ENCODE data around the gene PFKFB3. TPM values are rescaled to one million over a fixed set of nuclear protein-coding genes. Genes with fewer than 3 reads are reported as not detected.
"Not testable (repeated sequence)": the region's sequence is repeated elsewhere in the genome, so short reads cannot be mapped to it uniquely, and the experiment has no call there.

PFKFB3 gene
- total RNA-seq, 2 donors from 2014 or later = 31.2 to 34.5 TPM

DNA sequence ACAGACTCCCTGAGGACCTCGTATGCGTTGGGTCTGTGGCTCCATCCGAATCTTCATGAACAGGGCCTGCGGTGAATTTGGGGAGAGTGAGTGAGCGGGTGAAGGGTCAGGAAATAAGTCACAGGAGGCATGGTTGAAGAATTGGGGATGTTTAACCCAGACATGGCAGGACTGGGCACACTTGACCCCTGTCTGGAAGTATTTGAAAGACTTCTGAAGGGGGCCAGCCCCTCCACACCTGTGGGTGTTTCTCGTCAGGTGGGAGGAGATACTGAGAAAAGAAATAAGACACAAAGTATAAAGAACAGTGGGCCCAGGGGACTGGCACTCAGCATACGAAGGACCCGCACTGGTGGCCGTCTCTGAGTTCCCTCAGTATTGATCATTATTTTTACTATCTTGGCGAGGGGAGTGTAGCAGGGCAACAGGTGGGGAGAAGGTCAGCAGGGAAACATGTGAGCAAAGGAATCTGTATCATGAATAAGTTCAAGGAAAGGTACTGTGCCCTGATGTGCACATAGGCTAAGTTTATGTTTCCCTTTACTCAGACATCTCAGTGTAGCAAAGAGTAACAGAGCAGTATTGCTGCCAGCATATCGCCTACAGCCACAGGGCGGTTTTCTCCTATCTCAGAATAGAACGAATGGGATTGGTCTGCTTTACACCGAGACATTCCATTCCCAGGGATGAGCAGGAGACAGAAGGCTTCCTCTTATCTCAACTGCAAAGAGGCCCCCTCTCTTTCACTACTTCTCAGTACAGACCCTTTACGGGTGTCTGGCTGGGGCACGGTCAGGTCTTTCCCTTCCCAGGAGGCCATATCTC, 38.2 kb upstream of the PFKFB3 start:
- H3K4me1 Mint-ChIP-seq = peaks cover 40% of the 10 kb centered on the region
- TF ChIP-seq, protein P1, sequence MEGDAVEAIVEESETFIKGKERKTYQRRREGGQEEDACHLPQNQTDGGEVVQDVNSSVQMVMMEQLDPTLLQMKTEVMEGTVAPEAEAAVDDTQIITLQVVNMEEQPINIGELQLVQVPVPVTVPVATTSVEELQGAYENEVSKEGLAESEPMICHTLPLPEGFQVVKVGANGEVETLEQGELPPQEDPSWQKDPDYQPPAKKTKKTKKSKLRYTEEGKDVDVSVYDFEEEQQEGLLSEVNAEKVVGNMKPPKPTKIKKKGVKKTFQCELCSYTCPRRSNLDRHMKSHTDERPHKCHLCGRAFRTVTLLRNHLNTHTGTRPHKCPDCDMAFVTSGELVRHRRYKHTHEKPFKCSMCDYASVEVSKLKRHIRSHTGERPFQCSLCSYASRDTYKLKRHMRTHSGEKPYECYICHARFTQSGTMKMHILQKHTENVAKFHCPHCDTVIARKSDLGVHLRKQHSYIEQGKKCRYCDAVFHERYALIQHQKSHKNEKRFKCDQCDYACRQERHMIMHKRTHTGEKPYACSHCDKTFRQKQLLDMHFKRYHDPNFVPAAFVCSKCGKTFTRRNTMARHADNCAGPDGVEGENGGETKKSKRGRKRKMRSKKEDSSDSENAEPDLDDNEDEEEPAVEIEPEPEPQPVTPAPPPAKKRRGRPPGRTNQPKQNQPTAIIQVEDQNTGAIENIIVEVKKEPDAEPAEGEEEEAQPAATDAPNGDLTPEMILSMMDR (conservative IDR thresholded peaks at IDR 0.05) = no peak
- Histone ChIP-seq H3K4me3 (ENCODE audit: low read length) (peak overlapping the region; percentile 86), H3K9ac (ENCODE audit: extremely low read depth, low read length, poor library complexity, severe bottlenecking) (peak overlapping the region; percentile 58), H3K36me3 (ENCODE audit: control insufficient read depth, insufficient read depth, low read length) (no peaks in the 10 kb centered on the region), H3K4me1 (ENCODE audit: control insufficient read depth, insufficient read depth, low read length) (peaks cover 15% of the 10 kb centered on the region), H3K9me3 (ENCODE audit: control insufficient read depth, low read length) (no peaks in the 10 kb centered on the region), H3K27ac (ENCODE audit: low read depth, low read length) (peak overlapping the region; percentile 42), H3K27me3 (ENCODE audit: control insufficient read depth, insufficient read depth, low read length, poor library complexity, severe bottlenecking) (no peaks in the 10 kb centered on the region)
- peak overlapping the region; percentile 73 for H3K4me3 Mint-ChIP-seq
- 65% methylated on average over 13 to 16 of the region's 16 CpGs for WGBS, 2 experiments (ENCODE audit: insufficient coverage in 1 of 2, insufficient read length in 1 of 2)
- no peaks in the 10 kb centered on the region for H3K9me3 Mint-ChIP-seq
- H3K27me3 Mint-ChIP-seq (ENCODE audit: insufficient read depth) = no peaks in the 10 kb centered on the region
- H3K27ac Mint-ChIP-seq = peak overlapping the region; percentile 87
- peaks cover 4% of the 10 kb centered on the region for H3K36me3 Mint-ChIP-seq (ENCODE audit: low read depth)
- DNase-seq = no peak

DNA sequence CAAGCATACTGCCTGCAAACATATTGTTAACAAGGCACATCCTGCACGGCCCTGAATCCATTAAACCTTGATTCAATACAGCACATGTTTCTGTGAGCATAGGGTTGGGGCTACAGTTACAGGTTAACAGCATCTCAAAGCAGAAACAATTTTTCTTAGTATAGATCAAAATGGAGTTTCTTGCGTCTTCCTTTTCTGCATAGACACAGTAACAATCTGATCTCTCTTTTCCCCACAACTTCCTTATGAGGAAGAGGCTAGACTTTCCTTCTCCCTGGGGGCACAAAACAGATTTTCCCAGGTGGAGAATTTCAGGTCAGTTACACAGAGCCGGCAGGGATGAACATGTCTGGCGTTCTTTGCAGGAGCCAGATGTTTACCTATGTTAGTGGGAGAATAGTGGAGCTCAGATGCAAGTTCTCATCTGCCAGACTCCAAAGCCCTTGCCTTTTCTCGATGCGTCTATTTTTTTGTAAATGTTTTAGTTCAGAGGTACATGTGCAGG, 37.5 kb upstream of the PFKFB3 start:
- Mint-ChIP-seq H3K36me3 (ENCODE audit: low read depth) (peaks cover 4% of the 10 kb centered on the region), H3K27me3 (ENCODE audit: insufficient read depth) (no peaks in the 10 kb centered on the region), H3K4me1 (peaks cover 48% of the 10 kb centered on the region), H3K9me3 (no peaks in the 10 kb centered on the region), H3K27ac (peak overlapping the region; percentile 61), H3K4me3 (peak overlapping the region; percentile 73)
- no peaks in the 10 kb centered on the region for H3K9me3 ChIP-seq (ENCODE audit: control insufficient read depth, low read length)
- no peak for DNase-seq
- TF ChIP-seq, protein P1 (conservative IDR thresholded peaks at IDR 0.05) = no peak
- WGBS, 2 experiments (ENCODE audit: insufficient coverage in 1 of 2, insufficient read length in 1 of 2) = 78 to 89% methylated on average over 2 to 6 of the region's 6 CpGs
- no peaks in the 10 kb centered on the region for H3K36me3 ChIP-seq (ENCODE audit: control insufficient read depth, insufficient read depth, low read length)
- H3K4me3 ChIP-seq (ENCODE audit: low read length) = no peak overlapping the region
- peaks cover 15% of the 10 kb centered on the region for H3K4me1 ChIP-seq (ENCODE audit: control insufficient read depth, insufficient read depth, low read length)
- H3K27ac ChIP-seq (ENCODE audit: low read depth, low read length) = no peak overlapping the region
- H3K9ac ChIP-seq (ENCODE audit: extremely low read depth, low read length, poor library complexity, severe bottlenecking) = no peak overlapping the region
- no peaks in the 10 kb centered on the region for H3K27me3 ChIP-seq (ENCODE audit: control insufficient read depth, insufficient read depth, low read length, poor library complexity, severe bottlenecking)

DNA sequence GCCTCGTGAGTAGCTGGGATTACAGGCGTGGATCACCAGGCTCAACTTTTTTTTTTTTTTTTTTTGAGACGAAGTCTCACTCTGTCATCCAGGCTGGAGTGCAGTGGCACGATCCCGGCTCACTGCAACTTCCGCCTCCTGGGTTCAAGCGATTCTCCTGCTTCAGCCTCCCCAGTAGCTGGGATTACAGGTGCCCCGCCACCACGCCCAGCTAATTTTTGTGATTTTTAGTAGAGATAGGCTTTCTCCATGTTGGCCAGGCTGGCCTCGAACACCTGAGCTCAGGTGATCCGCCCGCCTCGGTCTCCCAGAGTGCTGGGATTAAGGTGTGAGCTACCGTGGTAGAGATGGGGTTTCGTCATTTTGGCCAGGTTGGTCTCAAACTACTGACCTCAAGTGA, 36.8 kb upstream of the PFKFB3 start:
- not testable (repeated sequence) for H3K4me3 ChIP-seq (ENCODE audit: low read length); H3K27me3 ChIP-seq (ENCODE audit: control insufficient read depth, insufficient read depth, low read length, poor library complexity, severe bottlenecking); H3K27ac Mint-ChIP-seq; H3K9me3 ChIP-seq (ENCODE audit: control insufficient read depth, low read length); H3K9ac ChIP-seq (ENCODE audit: extremely low read depth, low read length, poor library complexity, severe bottlenecking); H3K27me3 Mint-ChIP-seq (ENCODE audit: insufficient read depth); DNase-seq; H3K9me3 Mint-ChIP-seq; H3K36me3 Mint-ChIP-seq (ENCODE audit: low read depth); H3K36me3 ChIP-seq (ENCODE audit: control insufficient read depth, insufficient read depth, low read length); H3K27ac ChIP-seq (ENCODE audit: low read depth, low read length); H3K4me3 Mint-ChIP-seq
- WGBS, 2 experiments (ENCODE audit: insufficient coverage in 1 of 2, insufficient read length in 1 of 2) = 94 to 95% methylated on average over 13 to 15 of the region's 15 CpGs
- peaks cover 15% of the 10 kb centered on the region for H3K4me1 ChIP-seq (ENCODE audit: control insufficient read depth, insufficient read depth, low read length)
- H3K4me1 Mint-ChIP-seq = peaks cover 53% of the 10 kb centered on the region
